HG03439 (cell line): ENCODE results near the gene TRMT10B.
"Not testable (repeated sequence)": the region's sequence is repeated elsewhere in the genome, so short reads cannot be mapped to it uniquely, and the experiment has no call there.

Experiments used
- ATAC-seq: cut with Tn5 transposase; IDR thresholded peaks from one replicate; pipeline ENCODE4 v1.9.1; 2021; ENCODE audit warnings: mild to moderate bottlenecking, moderate library complexity; ENCODE audit not compliant: unreplicated experiment

TRMT10B gene

DNA sequence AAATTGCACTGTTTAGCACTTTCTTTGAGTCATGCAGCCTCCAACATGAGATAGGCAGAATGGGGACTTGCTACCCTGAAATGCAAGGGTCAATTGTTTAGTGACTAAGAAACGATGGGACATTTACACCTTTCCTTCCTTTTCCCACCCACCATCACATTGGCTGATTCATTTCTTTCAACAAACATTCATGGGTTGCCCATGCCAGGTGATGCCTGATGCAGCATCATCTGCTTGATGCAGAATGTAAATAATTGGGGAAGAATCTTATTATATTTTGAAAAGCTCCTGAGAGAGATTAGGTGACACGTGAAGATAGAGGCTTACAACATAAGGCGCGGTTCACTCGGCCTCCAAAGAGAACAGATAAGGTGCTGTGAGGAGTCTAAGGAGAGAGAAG, 4.5 kb upstream of the TRMT10B start:
- ATAC-seq = no peak

GRCh38 chr9:37751186-37751585, 2.4 kb upstream of the TRMT10B start:
- no peak for ATAC-seq

DNA sequence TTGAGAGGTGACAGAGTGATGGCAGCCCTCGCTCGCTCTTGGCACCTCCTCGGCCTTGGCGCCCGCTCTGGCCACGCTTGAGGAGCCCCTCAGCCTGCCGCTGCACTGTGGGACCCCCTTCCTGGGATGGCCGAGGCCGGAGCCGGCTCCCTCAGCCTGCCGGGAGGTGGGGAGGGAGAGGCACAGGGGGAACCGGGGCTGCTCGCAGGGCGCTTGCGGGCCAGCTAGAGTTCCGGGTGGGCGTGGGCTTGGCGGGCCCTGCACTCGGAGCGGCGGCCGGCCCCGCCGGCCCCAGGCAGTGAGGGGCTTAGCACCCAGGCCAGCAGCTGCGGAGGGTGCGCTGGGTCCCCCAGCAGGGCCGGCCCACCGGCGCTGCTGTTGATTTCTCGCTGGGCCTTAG, 1.9 kb upstream of the TRMT10B start:
- ATAC-seq = not testable (repeated sequence)

- not testable (repeated sequence) for ATAC-seq
Measured at GRCh38 chr9:37752112-37752511, 1.5 kb upstream of the TRMT10B start.

GRCh38 chr9:37752642-37753488, 740 bp upstream of the TRMT10B start:
- ATAC-seq = no peak

DNA sequence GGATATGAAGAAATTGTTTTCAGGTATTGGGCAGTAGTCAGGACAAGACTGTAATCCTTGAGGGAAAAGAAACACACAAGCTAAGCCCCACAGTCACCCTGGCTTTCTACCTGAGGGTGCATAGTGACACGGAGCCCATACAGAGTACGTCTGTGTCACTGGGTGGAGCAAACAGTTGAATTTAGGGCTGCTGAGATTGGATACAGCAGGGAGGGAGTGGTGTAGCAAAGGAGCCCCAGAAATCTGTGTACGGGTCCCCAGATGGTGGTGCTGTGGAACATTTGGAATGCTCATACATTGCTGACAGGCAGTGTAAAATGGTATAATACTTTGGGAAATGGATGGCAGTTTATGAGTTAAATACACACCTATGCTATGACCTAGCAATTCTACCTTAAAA, 5.1 kb downstream of the TRMT10B start:
- ATAC-seq = no peak

GRCh38 chr9:37760416-37761161, 7.0 kb downstream of the TRMT10B start:
- ATAC-seq = no peak

DNA sequence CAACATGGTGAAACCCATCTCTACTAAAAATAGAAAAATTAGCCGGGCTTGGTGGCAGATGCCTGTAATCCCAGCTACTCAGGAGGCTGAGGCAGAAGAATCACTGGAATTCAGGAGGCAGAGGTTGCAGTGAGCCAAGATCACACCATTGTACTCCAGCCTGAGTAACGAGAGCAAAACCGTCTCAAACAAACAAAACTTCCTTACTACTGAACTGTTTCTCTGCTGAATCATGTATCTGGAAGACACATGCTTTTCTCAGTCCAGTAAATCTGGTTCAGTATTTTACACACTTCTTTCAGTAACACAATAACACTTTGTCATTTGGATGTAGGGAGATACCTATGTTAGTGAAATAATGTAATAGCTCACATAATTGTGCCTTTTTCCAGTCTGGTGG, 7.9 kb downstream of the TRMT10B start:
- no peak for ATAC-seq

- ATAC-seq = not testable (repeated sequence)
Measured at GRCh38 chr9:37765263-37765662, 11.7 kb downstream of the TRMT10B start.

DNA sequence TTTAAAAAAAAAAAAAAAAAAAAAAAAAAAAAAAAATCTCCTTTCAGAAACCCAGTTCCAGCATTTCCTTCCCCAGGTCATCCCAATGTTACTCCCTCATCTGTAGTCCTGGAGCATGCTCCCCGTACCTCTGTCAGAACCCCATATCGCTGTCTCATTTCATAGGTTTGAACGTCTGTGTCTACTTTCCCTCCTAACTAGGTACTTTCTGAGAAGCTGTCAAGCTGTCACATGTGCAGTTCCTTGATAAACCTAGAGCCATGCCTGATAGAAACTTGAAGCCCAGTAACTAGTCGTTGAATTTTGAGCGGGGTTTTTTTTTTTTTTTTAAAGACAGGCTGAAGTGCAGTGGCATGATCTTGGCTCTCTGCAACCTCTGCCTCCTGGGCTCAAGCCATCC, 15.7 kb downstream of the TRMT10B start:
- ATAC-seq = no peak

DNA sequence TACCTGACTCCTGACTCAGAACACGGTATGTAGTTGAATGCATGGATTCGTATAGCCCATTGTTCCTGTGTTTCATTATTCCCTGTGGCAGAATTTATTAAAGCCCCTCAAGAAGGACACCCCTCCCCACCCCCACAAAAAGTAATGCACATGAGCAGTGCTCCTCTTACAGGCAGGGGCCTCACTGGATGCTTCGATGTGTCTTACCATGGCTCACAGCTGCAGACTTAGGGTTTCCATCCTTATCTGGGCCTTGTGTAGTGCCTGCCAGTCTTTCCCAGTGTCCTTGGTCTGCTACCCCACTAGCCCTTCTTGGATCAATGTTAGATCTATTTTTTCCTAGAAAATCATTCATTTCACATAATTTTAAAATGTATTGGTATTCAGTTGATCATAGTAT, 16.4 kb downstream of the TRMT10B start:
- ATAC-seq = no peak

DNA sequence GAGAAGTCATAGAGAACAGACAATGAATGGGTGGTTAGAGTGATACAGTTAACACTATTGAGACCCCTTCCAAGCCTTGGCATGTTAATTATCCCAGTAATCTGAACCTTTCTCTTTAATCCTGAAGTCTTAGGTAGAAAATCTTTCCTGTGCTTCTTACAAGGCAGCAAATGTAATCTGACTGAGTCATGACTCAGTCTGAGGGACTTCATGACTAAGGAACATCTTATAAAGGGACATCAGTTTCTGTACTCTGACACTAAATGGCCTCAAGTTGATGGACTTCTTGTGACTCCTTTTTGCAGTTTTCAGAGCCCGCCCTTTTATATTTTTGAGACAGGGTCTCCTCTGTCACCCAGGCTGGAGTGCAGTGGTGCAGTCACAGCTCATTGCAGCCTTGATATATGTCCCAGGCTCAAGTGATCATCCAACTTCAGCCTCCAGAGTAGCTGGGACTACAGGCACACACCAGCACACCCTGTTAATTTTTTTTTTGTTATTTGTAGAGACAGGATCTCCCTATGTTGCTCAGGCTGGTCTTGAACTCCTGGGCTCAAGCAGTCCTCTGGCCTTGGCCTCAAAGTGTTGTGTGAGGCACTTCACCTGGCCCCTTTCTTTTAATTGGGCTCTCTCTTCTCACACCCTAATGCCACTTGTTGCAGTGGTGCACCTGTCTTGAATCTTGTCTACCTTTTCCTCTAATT, 21.8 kb downstream of the TRMT10B start:
- no peak for ATAC-seq

- no peak for ATAC-seq
Measured at GRCh38 chr9:37776328-37776727, 22.7 kb downstream of the TRMT10B start.

DNA sequence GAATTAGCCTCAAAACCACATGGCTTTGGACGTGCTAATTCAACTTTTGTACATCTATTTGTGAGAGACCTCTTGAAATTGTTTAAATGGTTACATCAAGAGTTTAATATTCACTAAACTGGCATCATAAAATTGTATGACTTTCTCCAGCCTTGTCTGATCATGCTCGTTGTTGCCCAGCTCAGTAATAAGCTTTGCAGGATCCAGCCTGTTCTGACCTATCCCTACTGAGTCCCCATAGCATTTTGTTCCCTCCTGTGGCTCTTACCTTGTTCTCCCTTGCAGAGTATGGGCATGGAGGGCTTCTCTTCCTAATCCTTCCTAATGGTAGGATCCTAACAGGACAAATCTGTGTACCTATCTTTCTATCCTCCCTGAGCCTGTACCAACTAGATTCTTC, 24.9 kb downstream of the TRMT10B start:
- ATAC-seq = no peak

DNA sequence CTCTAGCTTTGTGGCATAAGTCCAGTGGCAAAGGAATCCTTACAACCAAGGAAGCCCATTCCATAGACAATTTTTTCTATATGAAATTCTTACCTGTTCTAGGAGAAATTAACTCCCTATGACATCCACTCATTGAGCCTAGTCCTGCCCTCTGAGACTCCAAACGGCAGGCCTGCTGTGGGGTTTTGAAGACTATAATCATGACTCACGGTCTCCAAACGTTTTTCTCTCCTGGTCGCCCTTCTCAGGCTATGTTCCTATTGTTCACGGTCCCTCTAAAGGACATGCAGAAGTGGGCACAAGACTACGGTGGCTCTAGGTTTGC, 30.6 kb downstream of the TRMT10B start:
- ATAC-seq = no peak

- peak; percentile 92 for ATAC-seq
Measured at GRCh38 chr9:37784616-37785483, 31.2 kb downstream of the TRMT10B start, which contains the start of gene EXOSC3. TSS of gene EXOSC3 (minus strand) at chr9:37785064. CDS start at chr9:37785044, 20 bp downstream.

- ATAC-seq = no peak
Measured at GRCh38 chr9:37787059-37787458, 33.5 kb downstream of the TRMT10B start.

DNA sequence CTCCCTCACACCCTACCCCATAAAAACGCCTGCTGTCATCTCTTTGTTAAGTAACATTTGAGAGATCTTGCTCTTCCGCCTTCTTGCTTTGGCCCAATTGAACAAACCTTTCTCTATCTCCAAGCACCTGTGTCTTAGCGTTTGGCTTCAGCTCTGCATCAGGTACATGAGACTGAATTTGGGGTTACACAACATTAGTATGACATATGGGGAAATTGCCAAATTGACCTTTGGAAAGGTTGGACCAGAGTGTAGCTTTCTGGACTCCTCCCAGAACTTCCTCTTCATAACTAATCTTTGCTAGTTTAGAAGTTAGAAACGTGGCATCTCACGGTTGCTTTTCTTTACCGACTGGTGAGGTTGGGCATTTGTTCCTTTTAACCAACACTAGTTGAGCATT, 34.7 kb downstream of the TRMT10B start:
- no peak for ATAC-seq

DNA sequence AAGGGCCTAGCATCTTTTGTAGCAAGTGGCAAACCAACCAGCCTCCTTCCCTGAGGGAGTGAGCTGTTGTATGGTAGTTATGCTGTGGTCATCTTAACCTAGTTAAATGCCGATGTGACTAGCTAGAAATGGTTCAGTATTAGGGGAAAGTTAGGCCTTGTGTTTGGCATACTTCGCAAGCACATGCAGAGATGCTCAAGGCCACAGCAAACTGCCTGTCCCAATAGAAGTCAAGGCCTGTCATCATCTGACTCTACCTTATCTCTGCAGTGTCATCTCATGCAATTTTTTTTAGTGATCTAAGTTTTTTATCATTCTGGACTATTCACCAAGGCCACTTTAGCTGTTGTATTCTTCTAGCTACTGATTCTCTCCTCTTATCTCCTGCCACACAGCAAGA, 36.5 kb downstream of the TRMT10B start:
- ATAC-seq = no peak

DNA sequence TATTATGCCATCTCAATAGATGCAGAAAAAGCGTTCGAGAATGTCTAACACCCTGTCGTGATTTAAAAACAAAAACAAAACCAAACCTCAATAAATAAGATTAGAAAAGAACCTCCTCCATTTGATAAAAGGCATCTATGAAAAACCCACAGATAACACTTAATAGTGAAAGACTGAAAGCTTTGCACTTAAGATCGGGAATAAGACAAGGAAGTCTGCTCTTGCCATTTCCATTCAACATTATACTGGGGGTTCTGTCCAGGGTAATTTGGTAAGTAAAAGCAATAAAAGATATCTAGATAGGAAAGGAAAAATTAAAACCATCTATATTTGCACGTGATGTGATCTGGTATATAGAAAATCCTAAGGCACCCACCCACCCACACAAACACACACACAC, 38.5 kb downstream of the TRMT10B start:
- no peak for ATAC-seq

DNA sequence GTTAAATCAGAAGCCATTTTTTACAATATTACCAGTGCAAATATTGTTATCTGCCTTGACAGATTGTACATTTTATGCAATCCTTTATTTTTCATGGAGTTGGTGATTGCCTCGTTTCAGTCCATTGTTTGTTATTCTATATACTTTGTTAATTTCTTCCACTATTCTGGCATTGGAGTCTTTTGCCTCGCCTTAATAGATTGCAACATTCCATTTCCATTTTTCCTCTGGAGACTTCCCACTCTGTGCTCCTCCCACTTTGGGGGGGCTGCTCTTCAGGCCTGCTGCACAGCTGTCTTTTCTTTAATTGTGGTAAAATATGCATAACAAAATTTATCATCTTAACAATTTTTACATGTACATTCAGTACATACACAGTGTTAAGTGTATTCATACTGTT, 42.6 kb downstream of the TRMT10B start:
- ATAC-seq = no peak
